Measurements from ENCODE around the gene EPOP.

DNA sequence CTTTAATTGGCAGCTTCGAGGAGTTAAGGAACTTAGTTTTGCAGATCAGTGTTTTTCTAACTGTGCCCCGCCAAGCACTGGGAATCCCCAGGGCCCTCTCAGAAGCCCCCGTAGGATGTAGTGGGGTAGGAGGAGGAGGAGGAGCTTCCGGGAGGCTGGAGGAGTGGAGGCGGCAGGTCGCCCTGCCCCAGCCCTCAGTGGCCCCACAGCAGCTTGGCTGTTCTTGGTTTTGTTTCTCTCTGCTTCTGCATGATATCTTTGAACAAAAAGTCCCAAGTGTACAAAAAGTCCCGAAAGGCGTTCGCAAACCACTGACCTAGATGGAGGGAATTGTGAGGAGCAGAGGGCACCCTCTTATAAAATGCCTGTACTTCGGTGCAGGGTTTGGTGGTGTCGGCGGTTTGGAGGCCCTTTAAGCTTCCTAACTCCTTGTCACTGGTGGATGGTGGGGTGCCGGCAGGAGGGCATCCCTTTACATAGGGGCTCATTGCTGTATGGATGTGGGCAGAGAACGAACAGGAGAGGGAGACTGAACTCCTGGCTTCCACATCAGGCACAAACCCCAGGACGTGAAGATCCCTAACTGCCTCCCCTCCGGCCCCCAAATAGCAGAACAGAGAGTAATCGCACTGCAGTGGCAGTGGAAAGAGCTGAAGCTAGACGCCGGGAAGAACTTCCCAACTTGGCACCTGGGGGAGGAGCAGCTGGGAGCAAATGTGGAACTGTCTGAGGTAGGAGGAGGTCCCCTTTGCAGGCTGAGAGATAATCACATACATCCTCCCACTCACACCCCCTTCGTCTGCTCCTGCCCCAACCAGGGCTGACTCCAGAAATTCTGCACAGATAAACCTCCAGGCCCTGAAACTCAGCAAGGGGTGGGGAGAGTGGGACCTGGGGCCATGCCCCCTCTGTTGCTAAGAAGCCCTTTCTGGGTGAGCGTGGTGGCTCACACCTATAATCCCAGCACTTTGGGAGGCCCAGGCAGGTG lies 20.1 kb downstream of the EPOP start:
- TF ChIP-seq EZH2phosphoT487 (IDR thresholded peaks at IDR 0.05; ENCODE audit: borderline replicate concordance): no peak
- TF ChIP-seq CTCF (conservative IDR thresholded peaks at IDR 0.05; ENCODE audit: low read length): no peak

All from Loucy (cell line).